Measurements from ENCODE around the gene EPHB1. TPM values are rescaled to one million over a fixed set of nuclear protein-coding genes. Genes with fewer than 3 reads are reported as not detected.

Gene EPHB1
- total RNA-seq, 1 donor from 2014 or later: 0.33 TPM

DNA sequence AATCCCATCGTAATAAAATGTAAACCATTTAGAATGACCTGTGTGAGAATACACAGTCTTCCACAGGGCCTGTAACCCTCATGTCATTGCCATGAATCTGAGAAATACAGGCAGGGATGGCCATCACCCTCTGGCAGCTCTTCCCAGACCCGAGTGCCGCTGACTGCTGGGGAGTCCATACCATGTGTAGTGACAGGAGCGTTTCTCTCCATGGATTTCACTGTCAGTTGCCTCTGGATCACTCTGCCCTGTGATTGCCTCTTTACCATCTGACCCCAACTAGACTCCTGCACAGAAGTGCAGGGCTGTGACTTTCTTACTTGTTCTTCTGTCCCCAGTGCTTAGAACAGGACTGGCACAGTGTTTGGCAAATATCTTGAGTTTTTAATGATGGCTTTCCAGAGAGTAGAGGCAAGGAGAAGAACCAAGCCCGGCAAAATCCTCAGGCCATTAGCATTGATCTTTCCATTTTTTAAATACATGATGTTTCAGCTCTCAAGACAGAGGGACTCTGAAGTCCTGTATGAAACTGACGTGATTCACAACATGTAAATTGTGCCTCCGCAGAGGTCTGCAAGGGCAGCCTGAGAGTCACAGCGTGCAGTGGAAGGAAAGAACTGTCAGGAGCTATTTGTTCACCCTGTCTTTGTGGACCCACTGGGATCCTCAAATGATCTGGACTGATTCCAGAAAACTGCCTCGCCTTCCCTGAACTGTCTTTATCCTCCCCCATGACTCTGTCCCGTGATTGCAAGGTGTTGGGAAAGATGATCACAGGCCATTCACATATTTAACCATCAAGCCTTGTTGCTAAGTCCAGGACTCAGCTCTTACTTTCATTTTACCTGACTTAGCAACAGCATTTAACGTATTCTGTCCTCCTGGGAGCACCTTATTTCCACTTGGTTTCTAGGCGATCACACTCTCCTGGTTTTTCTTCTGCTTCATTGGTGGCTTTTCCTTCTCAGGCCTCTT is 354.9 kb downstream of the EPHB1 start:
- no peak for DNase-seq (ENCODE audit: low read depth, low spot score)

DNA sequence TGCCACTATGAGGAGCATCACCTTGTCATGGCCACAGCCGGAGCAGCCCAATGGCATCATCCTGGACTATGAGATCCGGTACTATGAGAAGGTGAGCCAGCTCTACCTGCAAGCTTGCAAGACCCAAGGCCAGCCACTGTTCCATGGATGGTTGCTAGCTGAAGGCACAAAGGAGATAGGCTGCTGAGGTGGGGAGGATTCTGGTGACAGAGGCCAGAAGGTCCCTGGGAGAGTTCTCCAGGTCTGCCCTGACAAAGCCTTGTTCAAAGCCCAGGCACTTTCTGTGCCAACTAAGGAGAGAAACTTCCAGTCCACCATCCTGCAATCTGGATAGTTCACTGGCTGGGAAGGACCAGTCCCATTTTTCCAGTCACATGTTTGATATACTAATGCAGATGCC is 359.1 kb downstream of the EPHB1 start:
- no peak for DNase-seq (ENCODE audit: low read depth, low spot score)

DNA sequence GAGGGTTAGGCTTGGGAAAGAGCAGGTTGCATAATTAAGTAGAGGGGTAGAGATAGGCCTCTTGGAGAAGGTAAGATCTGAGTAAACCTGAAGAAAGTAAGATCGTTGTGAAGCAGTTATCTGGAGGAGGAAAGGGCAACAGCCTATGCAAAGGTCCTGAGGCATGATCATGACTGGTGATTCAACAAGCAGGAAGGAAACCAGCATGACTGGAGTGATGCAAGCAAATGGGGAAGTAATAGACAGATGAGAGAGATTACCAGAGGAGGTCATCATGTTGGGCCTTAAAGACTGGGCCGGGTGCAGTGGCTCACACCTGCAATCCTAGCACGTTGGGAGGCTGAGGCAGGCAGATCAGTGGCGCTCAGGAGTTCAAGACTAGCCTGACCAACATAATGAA is 360.2 kb downstream of the EPHB1 start:
- no peak for DNase-seq (ENCODE audit: low read depth, low spot score)

DNA sequence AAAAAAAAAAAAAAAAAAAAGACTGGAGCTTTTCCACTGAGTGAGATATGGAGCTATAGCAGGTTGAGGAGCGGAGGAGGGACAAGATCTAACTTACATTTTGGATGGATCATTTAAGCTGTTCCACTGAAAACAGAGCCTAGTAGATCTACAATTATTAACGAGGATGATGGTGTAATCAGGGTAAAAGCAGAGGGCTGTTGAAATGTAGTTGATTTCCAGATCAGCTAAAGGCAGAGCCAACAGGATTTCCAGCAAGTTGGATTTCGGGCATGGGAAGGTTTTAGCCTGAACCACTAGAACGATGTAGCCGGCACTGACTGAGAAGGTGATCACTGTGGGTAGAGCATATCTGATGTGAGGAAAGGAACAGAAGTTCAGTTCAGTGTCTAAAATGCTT is 360.7 kb downstream of the EPHB1 start:
- no peak for DNase-seq (ENCODE audit: low read depth, low spot score)

DNA sequence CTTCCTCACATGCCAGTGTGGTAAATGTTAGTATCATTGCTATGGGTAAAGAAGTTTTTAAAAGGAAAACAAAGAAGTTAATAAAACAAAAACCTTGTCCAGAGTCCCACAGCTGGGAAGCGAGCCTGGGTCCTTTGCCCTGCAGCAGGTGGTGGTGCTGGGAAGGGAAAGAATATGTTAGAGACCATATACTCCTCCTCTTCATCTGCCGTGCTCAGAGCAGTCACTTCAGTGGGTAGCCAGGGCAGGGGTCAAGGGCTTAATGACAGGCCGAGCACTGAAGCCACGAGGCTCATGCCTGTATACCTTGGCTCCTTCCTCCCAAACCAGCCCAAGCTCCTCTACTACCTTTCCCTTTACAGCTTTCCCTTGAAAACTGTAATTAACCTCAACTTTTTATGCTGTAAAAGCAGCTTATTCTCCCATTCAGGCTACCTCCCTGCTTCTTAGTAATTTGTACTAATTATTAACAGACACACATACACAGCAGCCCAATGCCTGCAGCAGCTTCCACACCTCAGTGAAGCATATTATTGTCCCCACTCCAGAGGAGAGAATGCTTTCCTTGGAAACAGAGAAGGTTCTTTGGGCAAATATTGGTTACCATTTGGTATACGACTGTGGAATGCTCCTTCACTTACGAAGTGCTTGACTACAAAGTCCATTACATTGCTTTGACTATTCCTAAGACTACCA is 362.1 kb downstream of the EPHB1 start:
- no peak for DNase-seq (ENCODE audit: low read depth, low spot score)

DNA sequence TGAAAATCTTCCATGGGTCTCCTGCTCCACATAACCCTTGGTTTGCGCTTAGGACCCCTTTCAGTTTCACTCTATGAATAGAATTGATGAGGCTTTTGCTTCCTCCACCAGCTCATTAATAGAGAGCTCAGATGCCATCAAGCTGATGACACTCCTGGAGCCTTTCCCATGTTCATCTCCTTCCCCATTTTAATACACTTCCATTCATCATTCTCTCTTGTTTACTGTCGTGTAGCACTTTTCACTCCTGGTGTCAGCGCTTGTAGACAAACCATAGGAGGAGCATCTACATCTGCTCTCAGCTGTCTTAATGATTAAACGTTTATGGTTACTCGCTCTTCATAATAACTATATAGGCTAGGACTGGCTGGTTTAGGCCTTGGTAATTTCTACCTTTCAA is 363.5 kb downstream of the EPHB1 start:
- DNase-seq (ENCODE audit: low read depth, low spot score): no peak

DNA sequence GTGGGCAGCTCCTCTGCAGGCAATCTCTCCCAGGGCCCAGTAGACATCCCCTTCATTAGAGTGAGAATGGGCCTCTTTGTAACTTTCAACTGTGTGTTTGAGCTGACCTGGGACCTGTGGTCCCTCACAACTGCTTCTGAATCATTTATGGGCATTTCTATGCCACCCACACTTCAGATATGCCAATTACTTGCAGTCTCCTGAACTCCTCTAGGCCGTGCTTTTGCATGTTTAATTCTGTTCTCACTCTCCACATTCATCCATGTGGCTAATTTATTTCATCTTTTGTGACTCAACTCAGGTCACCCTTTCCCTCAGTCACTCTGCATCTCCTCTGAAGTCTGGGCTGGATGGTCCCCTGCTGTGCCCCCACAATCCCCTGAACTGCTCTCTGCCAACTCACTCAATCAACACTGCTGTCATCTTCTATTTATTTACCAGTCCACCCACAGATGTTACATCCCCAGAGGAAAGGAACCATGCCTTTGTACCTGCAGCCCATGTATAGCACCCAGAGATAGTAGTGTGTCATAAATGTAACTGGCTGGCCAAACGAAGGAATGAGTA is 364.7 kb downstream of the EPHB1 start:
- no peak for DNase-seq (ENCODE audit: low read depth, low spot score)

DNA sequence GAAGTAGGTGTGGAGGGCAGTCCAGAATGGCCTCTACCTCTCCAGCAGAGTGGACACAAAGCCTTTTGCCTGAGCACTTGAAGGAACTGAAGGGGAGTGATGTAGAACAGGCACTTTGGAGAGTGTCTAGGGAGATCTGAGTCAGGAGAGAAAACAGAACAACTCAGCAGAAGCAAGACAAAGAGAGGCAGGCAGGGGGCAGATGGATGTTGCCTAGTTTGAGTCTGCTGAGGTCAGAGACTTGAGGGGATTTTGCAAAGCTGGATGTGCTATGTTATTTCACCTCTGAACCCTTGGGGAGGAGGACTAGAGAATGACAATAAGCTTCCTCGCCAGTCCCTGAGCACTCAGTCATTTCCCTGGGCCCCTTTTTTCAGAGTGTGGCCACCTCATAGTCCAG is 366.4 kb downstream of the EPHB1 start:
- DNase-seq (ENCODE audit: low read depth, low spot score): no peak

DNA sequence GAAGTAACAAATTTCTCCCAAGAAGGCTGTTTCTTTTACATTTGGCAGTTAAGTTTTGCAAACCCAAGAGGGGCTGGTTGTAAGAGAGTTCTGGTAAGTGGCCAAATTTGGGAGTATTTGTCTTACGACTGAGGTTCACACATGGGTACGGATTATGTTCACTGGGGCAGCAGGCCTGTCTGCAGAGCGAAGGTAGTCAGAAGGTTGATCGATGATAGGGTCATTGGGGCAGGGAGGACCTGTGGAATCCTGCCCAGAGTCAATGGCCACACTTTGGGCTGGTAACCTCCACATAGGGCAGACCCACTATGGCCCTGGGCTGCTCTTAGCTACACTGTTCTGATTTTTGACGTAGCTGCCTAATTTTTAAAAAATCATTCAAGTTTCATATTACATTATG is 368.6 kb downstream of the EPHB1 start:
- no peak for DNase-seq (ENCODE audit: low read depth, low spot score)

DNA sequence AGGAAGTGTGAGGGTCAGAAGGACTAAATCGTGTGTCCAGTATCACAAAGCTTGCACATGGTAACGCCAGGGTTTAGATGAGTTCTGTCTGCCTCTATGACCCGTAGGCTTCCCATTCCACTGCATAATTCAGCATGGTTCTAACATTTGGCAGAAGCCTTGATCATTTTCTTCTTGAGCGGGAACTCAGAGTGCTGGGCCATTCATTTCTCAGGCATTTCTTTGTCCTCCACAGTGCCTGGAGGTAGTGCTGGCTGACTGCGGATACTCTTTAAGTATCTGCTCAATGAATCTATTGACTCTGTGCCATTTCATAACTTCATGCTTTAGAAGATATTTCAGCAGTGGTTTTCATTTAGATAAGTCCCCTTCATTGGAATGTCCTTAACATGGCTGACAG is 370.2 kb downstream of the EPHB1 start:
- no peak for DNase-seq (ENCODE audit: low read depth, low spot score)

DNA sequence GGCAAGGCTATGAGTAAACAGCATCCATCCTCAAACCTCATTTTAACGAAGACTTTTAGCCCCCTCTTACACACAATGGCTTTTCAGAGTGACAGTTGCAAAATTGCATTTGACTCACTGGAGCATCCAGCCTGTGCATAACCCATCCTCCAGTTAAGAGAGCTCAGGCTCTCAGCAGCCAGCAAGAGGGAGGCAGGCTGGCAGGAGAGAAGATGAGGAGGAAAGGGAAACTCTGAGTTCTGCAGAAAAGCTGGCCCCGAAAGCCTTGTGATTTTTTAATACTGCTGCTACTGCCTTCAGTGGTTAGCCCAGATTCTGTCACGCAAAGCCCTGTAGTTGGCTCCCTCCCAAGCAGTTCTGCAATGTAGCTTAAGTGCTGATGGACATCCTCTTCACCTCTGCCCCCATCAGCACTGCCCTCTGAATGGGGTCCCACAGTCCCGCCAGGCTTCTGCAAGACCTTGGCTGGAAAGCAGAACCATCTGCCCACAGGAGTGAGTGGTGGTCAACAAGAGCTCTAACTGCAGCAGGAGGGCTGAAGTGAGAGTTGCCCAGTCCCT is 371.3 kb downstream of the EPHB1 start:
- DNase-seq (ENCODE audit: low read depth, low spot score): no peak

DNA sequence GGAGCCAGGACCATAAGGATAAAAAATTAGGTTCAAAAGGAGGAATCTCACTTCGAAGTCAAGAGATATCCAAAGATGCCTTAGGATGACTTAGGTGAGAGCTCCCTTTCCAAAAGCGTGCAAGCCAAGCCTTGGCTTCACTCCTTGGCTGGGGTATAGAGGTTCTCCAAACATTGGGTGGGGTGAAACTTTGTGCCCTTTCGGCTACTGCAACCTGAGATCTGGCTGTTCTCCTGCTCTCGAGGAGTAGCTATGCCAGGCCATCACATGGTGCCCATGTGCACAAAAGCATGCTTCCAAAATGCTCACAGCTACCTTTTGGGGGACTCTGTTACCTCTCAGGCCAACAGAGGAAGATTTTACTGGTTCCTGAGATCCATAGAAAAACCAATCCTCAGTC is 373.8 kb downstream of the EPHB1 start:
- DNase-seq (ENCODE audit: low read depth, low spot score): no peak

DNA sequence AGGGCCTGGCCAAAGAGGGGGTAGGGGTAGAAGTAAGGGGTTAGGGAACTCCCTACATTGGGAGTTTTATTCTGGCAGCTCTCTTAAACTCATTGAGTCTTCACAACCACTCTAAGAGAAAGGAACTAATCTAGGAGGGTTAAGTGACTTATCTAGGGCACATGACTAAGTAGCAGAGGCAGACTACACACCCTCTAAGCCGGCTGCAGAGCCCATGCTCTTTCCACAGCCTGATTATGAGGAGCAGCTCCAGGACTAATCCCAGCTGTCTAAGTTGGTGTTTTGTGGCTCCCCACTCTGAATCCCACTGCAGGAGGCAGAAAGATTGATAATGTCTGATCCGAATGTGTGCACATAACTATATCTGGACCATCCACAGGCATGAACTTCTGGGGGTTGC is 374.6 kb downstream of the EPHB1 start:
- no peak for DNase-seq (ENCODE audit: low read depth, low spot score)

DNA sequence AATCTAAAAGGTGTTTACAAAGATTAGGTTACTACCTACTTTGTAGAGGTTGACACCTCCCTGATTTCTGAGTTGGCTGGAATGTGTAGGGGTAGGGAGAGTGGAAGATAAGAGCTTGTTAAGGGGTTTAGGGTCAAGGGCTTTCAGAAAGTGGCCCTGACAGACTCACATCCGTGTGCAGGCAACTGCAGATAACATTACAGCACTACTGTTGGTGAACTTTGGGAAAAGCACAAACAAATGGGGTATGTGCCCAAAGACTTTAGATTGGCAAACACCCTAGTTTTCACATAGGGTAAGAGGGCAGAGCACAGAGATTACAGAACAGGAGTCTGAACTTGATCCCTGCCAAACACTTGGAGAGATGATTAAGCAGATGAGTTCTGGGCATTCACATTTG is 375.7 kb downstream of the EPHB1 start:
- no peak for DNase-seq (ENCODE audit: low read depth, low spot score)

DNA sequence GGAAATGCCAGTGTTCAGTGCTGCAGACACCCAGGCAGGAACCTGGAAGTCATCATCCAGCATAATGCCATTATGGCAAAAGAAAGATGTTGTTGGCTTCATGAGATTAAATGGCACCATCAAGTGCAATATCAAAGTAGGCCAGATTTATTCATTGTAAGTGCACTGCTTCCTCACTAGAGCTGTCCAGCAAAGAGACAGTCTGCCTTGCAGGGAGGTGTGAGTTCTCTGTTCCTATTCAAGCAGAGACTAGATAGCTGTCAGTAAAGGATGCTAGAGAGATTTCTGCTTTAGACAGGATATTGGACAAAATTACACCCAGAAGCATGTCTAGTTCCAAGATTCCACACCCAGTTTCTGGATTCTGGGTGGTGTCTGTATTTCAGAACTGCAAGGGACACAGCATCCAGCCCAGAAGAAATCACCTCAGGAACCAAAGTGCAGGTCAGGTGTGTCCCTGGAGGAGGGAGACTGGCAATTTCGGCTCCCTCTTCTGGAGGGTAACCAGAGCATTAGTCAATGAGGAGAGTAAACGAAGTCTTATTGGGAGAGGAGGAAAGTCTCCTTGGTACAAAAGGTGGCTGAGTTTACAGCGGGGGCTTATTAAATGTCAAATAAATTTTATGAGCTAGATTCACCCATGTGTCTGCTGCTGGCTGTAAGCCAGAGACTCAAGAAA is 377.3 kb downstream of the EPHB1 start:
- no peak for DNase-seq (ENCODE audit: low read depth, low spot score)

DNA sequence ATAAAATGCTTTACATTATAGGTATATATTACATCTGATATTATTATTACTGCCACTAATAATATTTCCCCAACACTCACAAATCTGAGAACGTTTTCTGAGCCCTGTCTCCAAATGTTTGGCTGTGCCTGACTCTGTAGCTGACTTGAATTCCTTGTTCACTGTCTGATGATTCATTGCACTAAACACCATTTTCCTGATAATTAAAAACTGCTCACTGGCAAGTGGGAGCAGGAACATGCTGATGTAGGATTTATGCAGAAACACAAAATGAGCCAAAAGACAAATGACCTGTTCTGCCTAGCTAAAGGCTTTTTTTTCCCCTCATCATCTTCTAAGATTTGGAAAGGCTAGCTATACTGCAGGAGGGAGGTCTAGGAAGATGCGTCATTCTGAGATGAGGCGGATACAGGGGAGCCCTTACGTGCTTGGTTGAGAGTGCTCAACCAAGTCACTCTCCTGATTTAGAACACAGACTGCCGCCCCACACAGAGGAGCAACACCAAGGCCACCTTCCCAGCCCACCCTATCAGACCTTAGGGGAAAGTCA is 380.7 kb downstream of the EPHB1 start:
- DNase-seq (ENCODE audit: low read depth, low spot score): no peak

DNA sequence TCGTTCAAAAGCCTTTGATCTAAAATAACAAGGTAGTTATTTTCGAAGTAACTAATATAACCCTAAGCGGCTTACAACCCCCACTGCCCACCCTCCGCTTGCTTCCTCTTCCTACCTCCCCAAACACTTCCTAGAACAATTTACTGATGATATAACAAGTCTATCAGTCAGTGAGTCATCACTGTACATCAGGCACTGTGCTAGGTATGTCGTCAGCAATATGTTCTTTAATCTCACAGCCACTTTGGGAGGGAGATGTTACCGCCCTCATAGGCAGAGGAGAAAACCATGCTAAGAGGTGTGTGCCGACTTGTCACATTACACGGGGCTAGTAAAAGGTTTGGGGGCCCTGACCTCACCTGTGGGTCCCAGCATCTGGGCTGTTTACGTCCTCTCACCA is 381.8 kb downstream of the EPHB1 start:
- DNase-seq (ENCODE audit: low read depth, low spot score): no peak

DNA sequence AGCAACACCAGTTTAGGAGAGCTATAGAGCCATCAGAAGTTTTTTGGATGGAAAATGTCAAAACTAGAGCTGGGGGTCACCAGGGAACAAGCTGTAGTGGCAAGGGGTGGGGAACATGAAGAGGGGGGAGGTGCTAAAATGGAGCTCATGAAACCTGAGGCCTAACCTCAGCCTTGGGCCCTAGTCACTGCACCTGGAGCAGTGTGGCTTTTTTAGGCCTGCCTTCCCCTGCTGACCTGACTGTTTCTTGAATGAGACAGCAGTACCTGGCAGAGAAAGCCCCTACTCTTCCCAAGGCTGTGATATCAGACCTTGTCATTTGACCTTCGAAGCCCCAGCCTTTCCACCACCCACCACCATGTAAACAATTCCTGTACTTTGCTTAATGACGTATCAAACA is 383.5 kb downstream of the EPHB1 start:
- no peak for DNase-seq (ENCODE audit: low read depth, low spot score)

DNA sequence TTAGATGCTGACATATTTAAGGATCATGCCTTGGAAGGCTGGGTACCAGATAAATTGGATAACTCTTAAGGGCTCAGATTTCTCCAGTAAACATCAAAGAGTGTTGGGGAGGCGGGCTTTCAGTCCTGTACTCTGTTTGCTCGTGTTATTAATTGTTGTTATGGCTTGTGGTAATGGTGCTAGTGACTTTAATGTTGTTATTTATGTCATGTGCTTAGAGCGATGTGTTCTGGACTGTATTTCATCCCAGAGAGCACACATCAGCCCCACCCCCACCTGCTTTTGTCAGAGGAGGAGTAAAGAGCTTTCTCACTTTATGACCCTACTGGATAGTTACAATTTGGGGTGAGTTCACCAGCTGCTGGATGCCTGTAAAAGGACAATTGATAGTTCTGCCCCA is 386.3 kb downstream of the EPHB1 start:
- DNase-seq (ENCODE audit: low read depth, low spot score): no peak

DNA sequence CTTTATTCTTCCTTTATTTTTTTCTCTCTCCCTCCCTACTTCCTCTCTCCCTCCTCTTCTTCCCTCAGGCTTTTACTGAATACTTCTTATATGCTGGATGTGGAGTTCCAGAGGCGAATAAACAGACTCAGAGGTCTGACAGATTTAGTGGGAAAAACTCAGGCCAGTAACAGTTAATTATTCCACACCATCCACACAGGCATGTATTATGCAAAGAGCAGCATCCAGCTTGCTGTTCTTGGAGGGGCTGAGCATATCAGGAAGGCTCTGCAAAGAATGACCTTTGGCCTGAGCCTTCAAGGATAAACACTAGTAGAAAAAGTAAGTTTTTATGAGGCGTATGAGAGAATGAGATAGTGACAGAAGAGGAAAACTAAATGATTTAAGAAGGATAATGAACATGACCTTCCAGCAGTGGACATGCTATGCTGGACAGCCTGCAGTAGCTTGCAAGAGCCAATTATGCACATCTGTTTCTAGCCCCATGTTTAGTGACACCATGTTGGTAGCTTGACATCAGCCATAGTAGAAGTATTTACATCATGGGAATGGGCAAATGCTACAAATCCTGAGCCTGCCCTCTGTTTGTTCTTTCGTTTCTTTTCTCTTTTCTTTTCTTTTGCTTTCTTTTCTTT is 387.4 kb downstream of the EPHB1 start:
- no peak for DNase-seq (ENCODE audit: low read depth, low spot score)

DNA sequence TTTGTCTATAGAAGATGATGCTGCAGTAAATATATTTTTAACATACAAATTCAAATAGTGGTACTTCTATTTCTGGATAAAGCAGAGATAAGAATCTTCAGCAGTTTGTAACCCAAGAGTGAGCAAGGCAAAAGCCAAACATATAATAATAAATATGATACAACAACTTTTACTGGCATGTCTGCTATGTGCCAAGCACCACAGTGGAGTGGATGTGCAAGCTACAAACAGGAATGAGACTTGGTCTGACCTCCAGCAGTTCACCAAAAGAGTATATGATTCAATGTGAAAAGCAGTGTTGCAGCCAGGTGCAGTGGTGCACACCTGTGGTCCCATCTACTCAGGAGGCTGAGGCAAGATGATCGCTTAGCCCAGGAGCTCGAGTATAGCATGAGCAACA is 395.6 kb downstream of the EPHB1 start:
- no peak for DNase-seq (ENCODE audit: low read depth, low spot score)
